HCT116 (cell line): Measurements from ENCODE around the gene CDK5RAP2.

Experiments used
- CEBPB ChIP-seq: IDR thresholded peaks from 2 replicates; pipeline ENCODE4 v1.6.1; 2012; ENCODE audit warnings: low read depth
- EZH2 ChIP-seq: fragments of 200-600 bp; sonication (generic); IDR thresholded peaks from 2 replicates; pipeline ENCODE4 v1.6.1; 2017; ENCODE audit warnings: antibody characterized with exemption, mixed run types
- POLR2AphosphoS5 ChIP-seq: IDR thresholded peaks from 2 replicates; pipeline ENCODE4 v1.6.1; 2011; ENCODE audit warnings: mild to moderate bottlenecking, low read depth, low read length, moderate library complexity
- TF ChIP-seq, protein P1 (sequence below), 3 experiments: fragments of 200-600 bp in 1 of 3; sonication (generic) in 1 of 3; IDR thresholded peaks in 2 of 3; conservative IDR thresholded peaks in 1 of 3; 2 replicates each; pipeline ENCODE4 v1.5.1; 2012 to 2017; ENCODE audit warnings: low read depth in 2 of 3, low read length in 2 of 3, antibody characterized with exemption in 1 of 3, borderline replicate concordance in 1 of 3, control low read depth in 1 of 3, mild to moderate bottlenecking in 1 of 3, mixed read lengths in 1 of 3, mixed run types in 1 of 3, moderate library complexity in 1 of 3; ENCODE audit not compliant: insufficient read depth in 1 of 3

GRCh38 chr9:120438111-120438510 lies 141.9 kb downstream of the CDK5RAP2 start:
- no peak for TF ChIP-seq POLR2AphosphoS5
- TF ChIP-seq, protein P1, sequence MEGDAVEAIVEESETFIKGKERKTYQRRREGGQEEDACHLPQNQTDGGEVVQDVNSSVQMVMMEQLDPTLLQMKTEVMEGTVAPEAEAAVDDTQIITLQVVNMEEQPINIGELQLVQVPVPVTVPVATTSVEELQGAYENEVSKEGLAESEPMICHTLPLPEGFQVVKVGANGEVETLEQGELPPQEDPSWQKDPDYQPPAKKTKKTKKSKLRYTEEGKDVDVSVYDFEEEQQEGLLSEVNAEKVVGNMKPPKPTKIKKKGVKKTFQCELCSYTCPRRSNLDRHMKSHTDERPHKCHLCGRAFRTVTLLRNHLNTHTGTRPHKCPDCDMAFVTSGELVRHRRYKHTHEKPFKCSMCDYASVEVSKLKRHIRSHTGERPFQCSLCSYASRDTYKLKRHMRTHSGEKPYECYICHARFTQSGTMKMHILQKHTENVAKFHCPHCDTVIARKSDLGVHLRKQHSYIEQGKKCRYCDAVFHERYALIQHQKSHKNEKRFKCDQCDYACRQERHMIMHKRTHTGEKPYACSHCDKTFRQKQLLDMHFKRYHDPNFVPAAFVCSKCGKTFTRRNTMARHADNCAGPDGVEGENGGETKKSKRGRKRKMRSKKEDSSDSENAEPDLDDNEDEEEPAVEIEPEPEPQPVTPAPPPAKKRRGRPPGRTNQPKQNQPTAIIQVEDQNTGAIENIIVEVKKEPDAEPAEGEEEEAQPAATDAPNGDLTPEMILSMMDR (IDR thresholded peaks at IDR 0.05 in 2 of 3, conservative IDR thresholded peaks at IDR 0.05 in 1 of 3; ENCODE audit: borderline replicate concordance in 1 of 3, insufficient read depth in 1 of 3, low read depth in 2 of 3, low read length in 2 of 3): no peak
- TF ChIP-seq CEBPB: no peak
- no peak for TF ChIP-seq EZH2
